ENCODE measurements around the gene RET.

Gene RET

DNA sequence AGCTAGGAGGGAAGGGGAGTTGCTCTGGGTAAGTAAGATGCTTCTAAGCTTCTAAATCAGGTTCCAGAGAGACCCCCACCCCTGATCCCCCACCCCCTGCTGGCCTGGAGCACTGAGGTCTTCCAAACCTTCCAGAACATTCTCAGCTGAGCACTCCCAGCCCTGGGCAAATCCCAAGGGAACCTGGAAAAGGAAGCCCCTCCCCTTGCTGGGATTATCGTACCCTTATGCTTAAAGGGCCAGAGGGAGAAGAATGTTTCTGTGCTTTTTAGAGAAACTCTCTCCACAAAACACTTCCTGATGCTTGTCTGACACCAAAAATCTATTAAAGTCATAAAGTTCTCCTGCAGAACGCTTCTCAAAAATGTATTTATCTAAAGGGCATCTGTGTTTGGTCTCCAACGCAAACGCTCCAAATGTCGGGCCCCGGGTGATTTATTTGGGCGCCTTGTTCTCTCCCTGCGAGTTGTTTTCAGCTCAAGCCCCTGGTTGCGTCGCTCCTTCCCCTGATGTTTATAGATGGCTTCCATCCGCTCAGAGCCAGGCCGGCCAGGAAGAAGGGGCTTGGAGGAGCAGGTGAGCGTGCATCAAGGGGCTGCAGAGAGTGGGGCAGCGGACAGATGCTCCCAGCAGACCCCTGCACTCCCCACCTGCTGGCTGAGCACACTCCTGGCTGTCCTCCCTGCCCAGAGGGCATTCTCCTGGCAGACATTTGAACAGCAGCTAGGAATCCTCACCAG lies 8.2 kb upstream of the RET start (continued):
- TF ChIP-seq, protein P1, sequence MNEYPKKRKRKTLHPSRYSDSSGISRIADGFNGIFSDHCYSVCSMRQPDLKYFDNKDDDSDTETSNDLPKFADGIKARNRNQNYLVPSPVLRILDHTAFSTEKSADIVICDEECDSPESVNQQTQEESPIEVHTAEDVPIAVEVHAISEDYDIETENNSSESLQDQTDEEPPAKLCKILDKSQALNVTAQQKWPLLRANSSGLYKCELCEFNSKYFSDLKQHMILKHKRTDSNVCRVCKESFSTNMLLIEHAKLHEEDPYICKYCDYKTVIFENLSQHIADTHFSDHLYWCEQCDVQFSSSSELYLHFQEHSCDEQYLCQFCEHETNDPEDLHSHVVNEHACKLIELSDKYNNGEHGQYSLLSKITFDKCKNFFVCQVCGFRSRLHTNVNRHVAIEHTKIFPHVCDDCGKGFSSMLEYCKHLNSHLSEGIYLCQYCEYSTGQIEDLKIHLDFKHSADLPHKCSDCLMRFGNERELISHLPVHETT (tag by site-specific recombination; IDR thresholded peaks at IDR 0.05): no peak
- TF ChIP-seq, protein P2, sequence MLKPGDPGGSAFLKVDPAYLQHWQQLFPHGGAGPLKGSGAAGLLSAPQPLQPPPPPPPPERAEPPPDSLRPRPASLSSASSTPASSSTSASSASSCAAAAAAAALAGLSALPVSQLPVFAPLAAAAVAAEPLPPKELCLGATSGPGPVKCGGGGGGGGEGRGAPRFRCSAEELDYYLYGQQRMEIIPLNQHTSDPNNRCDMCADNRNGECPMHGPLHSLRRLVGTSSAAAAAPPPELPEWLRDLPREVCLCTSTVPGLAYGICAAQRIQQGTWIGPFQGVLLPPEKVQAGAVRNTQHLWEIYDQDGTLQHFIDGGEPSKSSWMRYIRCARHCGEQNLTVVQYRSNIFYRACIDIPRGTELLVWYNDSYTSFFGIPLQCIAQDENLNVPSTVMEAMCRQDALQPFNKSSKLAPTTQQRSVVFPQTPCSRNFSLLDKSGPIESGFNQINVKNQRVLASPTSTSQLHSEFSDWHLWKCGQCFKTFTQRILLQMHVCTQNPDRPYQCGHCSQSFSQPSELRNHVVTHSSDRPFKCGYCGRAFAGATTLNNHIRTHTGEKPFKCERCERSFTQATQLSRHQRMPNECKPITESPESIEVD (tag by site-specific recombination; IDR thresholded peaks at IDR 0.05): no peak
- TF ChIP-seq ZNF837 (tag by site-specific recombination; IDR thresholded peaks at IDR 0.05): no peak

DNA sequence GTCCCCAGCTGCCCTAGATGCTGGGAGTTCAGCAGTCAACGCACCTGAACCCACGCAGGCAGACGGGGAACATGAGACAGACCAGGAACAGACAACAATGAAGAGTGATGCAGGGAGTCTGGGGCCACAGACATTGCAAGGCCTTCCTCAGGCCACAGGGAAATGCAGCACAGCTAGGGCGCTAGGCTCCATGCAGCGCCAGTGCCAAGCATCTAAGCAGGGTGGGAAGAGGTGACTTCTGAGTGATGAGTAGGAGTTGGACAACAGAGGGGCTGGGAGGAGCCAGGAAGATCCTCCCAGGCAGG lies 7.7 kb upstream of the RET start:
- Histone ChIP-seq H3K9me3 (ENCODE audit: control insufficient read depth, insufficient read depth, low read depth, low read length) (no peaks in the 10 kb centered on the region), H3K27ac (ENCODE audit: extremely low read depth, low read depth, low read length) (no peak overlapping the region), H3K4me3 (ENCODE audit: low read depth, low read length) (no peak overlapping the region), H3K36me3 (ENCODE audit: control insufficient read depth in 2 of 2, insufficient read depth in 1 of 2, low read length in 2 of 2) (no peaks in the 10 kb centered on the region), H3K4me1 (ENCODE audit: control insufficient read depth, insufficient read depth, low read length) (no peaks in the 10 kb centered on the region)
- TF ChIP-seq, protein P3, sequence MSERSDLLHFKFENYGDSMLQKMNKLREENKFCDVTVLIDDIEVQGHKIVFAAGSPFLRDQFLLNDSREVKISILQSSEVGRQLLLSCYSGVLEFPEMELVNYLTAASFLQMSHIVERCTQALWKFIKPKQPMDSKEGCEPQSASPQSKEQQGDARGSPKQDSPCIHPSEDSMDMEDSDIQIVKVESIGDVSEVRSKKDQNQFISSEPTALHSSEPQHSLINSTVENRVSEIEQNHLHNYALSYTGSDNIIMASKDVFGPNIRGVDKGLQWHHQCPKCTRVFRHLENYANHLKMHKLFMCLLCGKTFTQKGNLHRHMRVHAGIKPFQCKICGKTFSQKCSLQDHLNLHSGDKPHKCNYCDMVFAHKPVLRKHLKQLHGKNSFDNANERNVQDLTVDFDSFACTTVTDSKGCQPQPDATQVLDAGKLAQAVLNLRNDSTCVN (tag by site-specific recombination; optimal IDR thresholded peaks at IDR 0.05): no peak
- TF ChIP-seq ZNF654 (tag by site-specific recombination; IDR thresholded peaks at IDR 0.05; ENCODE audit: low read depth): no peak
- no peak for TF ChIP-seq ZNF837 (tag by site-specific recombination; IDR thresholded peaks at IDR 0.05)
- no peak for TF ChIP-seq KLF10 (tag by site-specific recombination; IDR thresholded peaks at IDR 0.05)
- no peak for TF ChIP-seq TCF7L2 (IDR thresholded peaks at IDR 0.05; ENCODE audit: borderline replicate concordance, low read depth, low read length)
- no peak for TF ChIP-seq ZIC2 (tag by site-specific recombination; IDR thresholded peaks at IDR 0.05)
- TF ChIP-seq HOXD13 (CRISPR knock-in tag; IDR thresholded peaks at IDR 0.05; ENCODE audit: borderline replicate concordance): no peak
- no peak for TF ChIP-seq ZNF701 (tag by site-specific recombination; IDR thresholded peaks at IDR 0.05)
- no peak for TF ChIP-seq ZBTB8A (tag by site-specific recombination; IDR thresholded peaks at IDR 0.05)
- TF ChIP-seq ZNF555 (tag by site-specific recombination; conservative IDR thresholded peaks at IDR 0.05): no peak
- TF ChIP-seq ZXDB (tag by site-specific recombination; IDR thresholded peaks at IDR 0.05): no peak
- no peak for TF ChIP-seq ZNF571 (tag by site-specific recombination; IDR thresholded peaks at IDR 0.05)
- TF ChIP-seq KLF16 (tag by site-specific recombination; IDR thresholded peaks at IDR 0.05): no peak
- ChIA-PET POLR2A (no interaction called here), CTCF (no interaction called here)

DNA sequence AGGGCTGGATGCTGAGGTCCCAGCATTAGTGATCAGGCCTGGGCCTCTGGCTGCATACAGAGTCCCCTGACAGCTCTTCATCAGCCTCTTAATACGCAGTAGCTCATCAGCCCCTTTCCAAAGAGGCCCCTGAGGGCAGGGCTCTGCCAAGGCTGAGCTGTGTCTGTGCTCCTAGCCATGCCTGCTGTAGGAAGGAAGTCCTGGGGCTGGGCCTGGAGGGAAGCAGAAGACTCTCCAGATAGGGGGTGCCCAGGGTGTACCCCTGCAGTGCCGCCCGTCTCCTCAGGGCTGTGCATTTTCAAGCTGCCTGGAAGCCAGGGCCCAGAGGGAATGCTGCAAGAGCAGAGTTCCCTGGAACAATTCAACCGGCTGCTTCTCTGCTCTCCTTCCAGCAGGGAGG lies 7.3 kb upstream of the RET start:
- no peak overlapping the region for H3K27ac ChIP-seq (ENCODE audit: extremely low read depth, low read depth, low read length)
- ChIA-PET CTCF (no interaction called here), POLR2A (no interaction called here)
- no peak overlapping the region for H3K4me3 ChIP-seq (ENCODE audit: low read depth, low read length)
- no peaks in the 10 kb centered on the region for H3K36me3 ChIP-seq (ENCODE audit: control insufficient read depth in 2 of 2, insufficient read depth in 1 of 2, low read length in 2 of 2)
- no peak for TF ChIP-seq ZFP69B (tag by site-specific recombination; IDR thresholded peaks at IDR 0.05)
- no peak for TF ChIP-seq ZBTB20 (tag by site-specific recombination; IDR thresholded peaks at IDR 0.05)
- no peak for TF ChIP-seq PRDM1 (tag by site-specific recombination; IDR thresholded peaks at IDR 0.05)
- TF ChIP-seq, protein P4, sequence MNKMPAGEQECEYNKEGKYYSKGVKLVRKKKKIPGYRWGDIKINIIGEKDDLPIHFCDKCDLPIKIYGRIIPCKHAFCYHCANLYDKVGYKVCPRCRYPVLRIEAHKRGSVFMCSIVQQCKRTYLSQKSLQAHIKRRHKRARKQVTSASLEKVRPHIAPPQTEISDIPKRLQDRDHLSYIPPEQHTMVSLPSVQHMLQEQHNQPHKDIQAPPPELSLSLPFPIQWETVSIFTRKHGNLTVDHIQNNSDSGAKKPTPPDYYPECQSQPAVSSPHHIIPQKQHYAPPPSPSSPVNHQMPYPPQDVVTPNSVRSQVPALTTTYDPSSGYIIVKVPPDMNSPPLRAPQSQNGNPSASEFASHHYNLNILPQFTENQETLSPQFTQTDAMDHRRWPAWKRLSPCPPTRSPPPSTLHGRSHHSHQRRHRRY (tag by site-specific recombination; IDR thresholded peaks at IDR 0.05): no peak
- no peak for TF ChIP-seq ZNF571 (tag by site-specific recombination; IDR thresholded peaks at IDR 0.05)
- TF ChIP-seq, protein P5, sequence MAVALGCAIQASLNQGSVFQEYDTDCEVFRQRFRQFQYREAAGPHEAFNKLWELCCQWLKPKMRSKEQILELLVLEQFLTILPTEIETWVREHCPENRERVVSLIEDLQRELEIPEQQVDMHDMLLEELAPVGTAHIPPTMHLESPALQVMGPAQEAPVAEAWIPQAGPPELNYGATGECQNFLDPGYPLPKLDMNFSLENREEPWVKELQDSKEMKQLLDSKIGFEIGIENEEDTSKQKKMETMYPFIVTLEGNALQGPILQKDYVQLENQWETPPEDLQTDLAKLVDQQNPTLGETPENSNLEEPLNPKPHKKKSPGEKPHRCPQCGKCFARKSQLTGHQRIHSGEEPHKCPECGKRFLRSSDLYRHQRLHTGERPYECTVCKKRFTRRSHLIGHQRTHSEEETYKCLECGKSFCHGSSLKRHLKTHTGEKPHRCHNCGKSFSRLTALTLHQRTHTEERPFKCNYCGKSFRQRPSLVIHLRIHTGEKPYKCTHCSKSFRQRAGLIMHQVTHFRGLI (tag by site-specific recombination; IDR thresholded peaks at IDR 0.05): no peak
- TF ChIP-seq ZNF777 (tag by site-specific recombination; IDR thresholded peaks at IDR 0.05; ENCODE audit: borderline replicate concordance): no peak
- no peak for TF ChIP-seq ZNF544 (tag by site-specific recombination; IDR thresholded peaks at IDR 0.05)
- TF ChIP-seq ZNF292 (tag by site-specific recombination; IDR thresholded peaks at IDR 0.05; ENCODE audit: borderline replicate concordance, low read depth): no peak
- TF ChIP-seq ZNF626 (tag by site-specific recombination; IDR thresholded peaks at IDR 0.05): no peak
- no peak for TF ChIP-seq ZSCAN30 (tag by site-specific recombination; IDR thresholded peaks at IDR 0.05)
- TF ChIP-seq ZBTB48 (tag by site-specific recombination; IDR thresholded peaks at IDR 0.05): no peak
- no peak for TF ChIP-seq ZFP3 (tag by site-specific recombination; IDR thresholded peaks at IDR 0.05; ENCODE audit: low read depth)
- no peaks in the 10 kb centered on the region for H3K4me1 ChIP-seq (ENCODE audit: control insufficient read depth, insufficient read depth, low read length)
- no peaks in the 10 kb centered on the region for H3K9me3 ChIP-seq (ENCODE audit: control insufficient read depth, insufficient read depth, low read depth, low read length)

Measured in HEK293 (cell line).